PFSK-1 (cell line): ENCODE results near the gene TNNC1.

Experiments
- FOXP2 ChIP-seq: optimal IDR thresholded peaks from 2 replicates; pipeline ENCODE3; 2011; ENCODE audit warnings: borderline replicate concordance, control low read depth, inconsistent platforms; ENCODE audit not compliant: insufficient read depth; ENCODE audit errors: extremely low read length, extremely low read depth
- POLR2AphosphoS5 ChIP-seq: IDR thresholded peaks from 2 replicates; pipeline ENCODE4 v1.6.1; 2012; ENCODE audit warnings: low read depth, mild to moderate bottlenecking, control low read depth, low read length, moderate library complexity
- REST ChIP-seq, 2 experiments: IDR thresholded peaks; 2 replicates each; pipeline versions ENCODE4 v1.6.1 to v1.8.0; 2011 to 2012; ENCODE audit warnings: low read depth in 2 of 2, low read length in 2 of 2, control low read depth in 1 of 2, inconsistent platforms in 1 of 2, mild to moderate bottlenecking in 1 of 2, moderate library complexity in 1 of 2; ENCODE audit not compliant: insufficient read depth in 1 of 2
- SIN3A ChIP-seq: IDR thresholded peaks from 2 replicates; pipeline ENCODE4 v1.6.1; 2012; ENCODE audit warnings: mild to moderate bottlenecking, low read length, moderate library complexity, borderline replicate concordance; ENCODE audit not compliant: insufficient read depth
- TAF1 ChIP-seq: IDR thresholded peaks from 2 replicates; pipeline ENCODE4 v1.6.1; 2012; ENCODE audit warnings: low read length, control low read depth, borderline replicate concordance; ENCODE audit not compliant: insufficient read depth

Gene TNNC1

GRCh38 chr3:52406791-52407510 lies 46.9 kb downstream of the TNNC1 start:
- TF ChIP-seq TAF1 (no peak), FOXP2 (no peak), POLR2AphosphoS5 (no peak)

GRCh38 chr3:52406231-52406661 lies 47.6 kb downstream of the TNNC1 start:
- TF ChIP-seq POLR2AphosphoS5 (no peak), TAF1 (no peak), REST (IDR thresholded peaks at IDR 0.05; ENCODE audit: insufficient read depth in 1 of 2, low read depth in 2 of 2, low read length in 2 of 2) (no peak), SIN3A (no peak), FOXP2 (no peak)

GRCh38 chr3:52405601-52406110 lies 48.2 kb downstream of the TNNC1 start:
- TF ChIP-seq FOXP2 (no peak), REST (IDR thresholded peaks at IDR 0.05; ENCODE audit: insufficient read depth in 1 of 2, low read depth in 2 of 2, low read length in 2 of 2) (no peak), TAF1 (no peak), SIN3A (no peak), POLR2AphosphoS5 (no peak)

GRCh38 chr3:52405066-52405465 lies 48.8 kb downstream of the TNNC1 start:
- TF ChIP-seq SIN3A (no peak), FOXP2 (no peak), POLR2AphosphoS5 (no peak), REST (IDR thresholded peaks at IDR 0.05; ENCODE audit: insufficient read depth in 1 of 2, low read depth in 2 of 2, low read length in 2 of 2) (no peak), TAF1 (no peak)

GRCh38 chr3:52404391-52404790 lies 49.5 kb downstream of the TNNC1 start:
- no peak for TF ChIP-seq TAF1

GRCh38 chr3:52403955-52404354 lies 49.9 kb downstream of the TNNC1 start:
- TF ChIP-seq SIN3A: no peak
- no peak for TF ChIP-seq REST (IDR thresholded peaks at IDR 0.05; ENCODE audit: insufficient read depth in 1 of 2, low read depth in 2 of 2, low read length in 2 of 2)
- TF ChIP-seq POLR2AphosphoS5: no peak
- TF ChIP-seq FOXP2: no peak
- TF ChIP-seq TAF1: no peak
